Stimulated activated CD8-positive, alpha-beta memory T cell treated with anti-CD3 and anti-CD28 coated beads, Interleukin-4, amount 100 ng/mL, for 48 hours (primary cell): ENCODE measurements around the gene NDRG3.
"Not testable (repeated sequence)": the region's sequence is repeated elsewhere in the genome, so short reads cannot be mapped to it uniquely, and the experiment has no call there.

ENCODE experiments used
- DNase-seq: peaks from one replicate; pipeline ENCODE4 v3.0.0-alpha.2; 2020

Gene NDRG3

GRCh38 chr20:36758276-36758675, 12.4 kb upstream of the NDRG3 start:
- DNase-seq = no peak

- no peak for DNase-seq
These were observed 10.6 kb upstream of the NDRG3 start for GRCh38 chr20:36756496-36756895.

- DNase-seq = peak; percentile 36
These were observed 8.8 kb upstream of the NDRG3 start for GRCh38 chr20:36754656-36755222.

GRCh38 chr20:36752582-36752981, 6.7 kb upstream of the NDRG3 start:
- DNase-seq = no peak

DNA sequence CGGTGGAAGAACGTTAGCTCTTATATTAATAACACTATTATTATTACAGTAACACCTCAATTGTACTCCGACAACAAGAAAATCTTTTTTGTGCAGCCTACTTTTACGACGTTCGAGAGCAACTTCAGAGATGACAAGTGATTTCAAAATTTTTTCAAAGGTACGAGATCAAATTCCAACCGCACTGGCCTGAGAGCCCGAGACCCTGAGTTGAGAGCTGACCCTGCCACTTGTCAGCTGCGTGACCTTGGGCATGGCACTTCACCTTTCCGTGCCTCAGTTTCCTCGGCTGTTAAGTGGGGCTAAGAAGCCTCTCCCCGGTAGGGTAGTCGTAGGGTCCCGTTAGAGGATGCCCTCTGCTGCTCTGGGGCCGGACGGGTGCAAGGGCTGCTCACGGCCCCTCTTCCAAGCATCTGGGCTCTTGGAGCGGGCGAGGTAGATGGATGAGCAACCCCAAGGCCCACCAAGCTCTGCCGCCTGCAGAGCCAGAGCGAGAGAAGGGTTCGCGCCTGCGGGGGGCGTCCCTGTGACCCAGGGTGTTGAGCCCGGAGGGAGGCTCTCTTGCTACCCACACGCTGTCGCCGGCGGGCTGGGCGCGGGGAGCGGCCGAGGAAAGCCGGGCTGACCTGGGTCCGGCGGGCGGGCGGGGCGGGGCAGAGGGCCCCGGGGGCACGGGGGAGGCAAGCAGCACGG, 510 bp downstream of the NDRG3 start:
- no peak for DNase-seq

DNA sequence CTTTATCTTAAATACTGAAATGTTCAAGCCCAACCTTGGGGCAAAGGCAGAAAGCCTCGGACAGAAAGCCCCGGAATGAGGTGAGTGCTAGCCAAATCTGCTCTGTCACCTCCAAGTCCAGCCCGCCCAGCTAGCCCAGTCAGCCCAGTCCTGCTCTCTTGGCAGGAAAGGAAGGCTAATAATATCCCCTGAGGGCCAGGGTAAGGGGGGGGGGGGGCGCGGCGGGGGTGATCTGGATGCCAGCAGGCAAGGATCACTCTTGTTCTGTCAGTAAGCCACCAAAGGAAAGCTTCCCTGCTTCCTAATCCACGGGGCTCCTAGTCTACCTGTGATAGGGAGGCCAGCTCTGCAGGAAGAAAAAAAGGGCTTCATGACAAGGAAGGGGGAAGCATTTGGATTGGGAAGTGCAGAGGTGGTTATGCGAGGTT, 1.1 kb downstream of the NDRG3 start:
- DNase-seq = no peak

- DNase-seq = no peak
These were observed 1.6 kb downstream of the NDRG3 start for GRCh38 chr20:36744243-36744642.

GRCh38 chr20:36742558-36742957, 3.3 kb downstream of the NDRG3 start:
- DNase-seq = no peak

DNA sequence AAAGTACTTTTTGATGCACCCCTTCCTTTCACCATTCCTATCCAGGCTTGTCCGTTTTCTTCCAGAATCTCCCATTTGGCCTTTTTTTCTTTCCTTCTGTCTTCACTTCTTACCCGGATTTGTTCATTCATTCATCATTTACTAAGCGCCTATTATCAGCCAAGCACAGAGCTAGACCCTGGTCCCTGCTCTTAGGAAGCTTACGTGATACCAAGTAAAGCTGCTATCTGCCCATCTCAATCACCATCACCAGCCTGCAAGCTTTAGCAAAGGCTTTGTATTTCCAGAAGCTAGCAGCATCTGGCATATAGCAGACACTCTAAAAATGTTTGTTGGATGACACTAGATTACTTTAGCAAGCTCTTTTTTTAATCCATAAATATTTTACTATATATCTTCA, 4.8 kb downstream of the NDRG3 start:
- no peak for DNase-seq

DNA sequence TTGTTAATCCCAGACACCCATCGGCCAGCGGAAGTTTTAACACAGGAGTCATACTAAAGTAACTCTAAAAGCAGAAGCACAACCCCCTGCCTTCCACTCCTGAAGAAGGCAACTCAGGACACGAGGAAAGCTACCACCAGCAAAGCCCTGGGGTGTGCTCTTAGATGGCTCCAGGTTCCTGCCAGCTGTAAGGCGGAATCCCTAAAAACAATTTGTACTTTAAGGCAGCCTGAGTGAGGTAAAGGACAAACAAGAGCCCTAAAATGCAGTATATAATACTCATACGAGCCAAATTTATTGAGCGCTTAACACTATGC, 8.7 kb downstream of the NDRG3 start:
- no peak for DNase-seq

- DNase-seq = no peak
These were observed 9.3 kb downstream of the NDRG3 start for GRCh38 chr20:36736451-36737182.

- no peak for DNase-seq
These were observed 13.4 kb downstream of the NDRG3 start for GRCh38 chr20:36732456-36732855.

DNA sequence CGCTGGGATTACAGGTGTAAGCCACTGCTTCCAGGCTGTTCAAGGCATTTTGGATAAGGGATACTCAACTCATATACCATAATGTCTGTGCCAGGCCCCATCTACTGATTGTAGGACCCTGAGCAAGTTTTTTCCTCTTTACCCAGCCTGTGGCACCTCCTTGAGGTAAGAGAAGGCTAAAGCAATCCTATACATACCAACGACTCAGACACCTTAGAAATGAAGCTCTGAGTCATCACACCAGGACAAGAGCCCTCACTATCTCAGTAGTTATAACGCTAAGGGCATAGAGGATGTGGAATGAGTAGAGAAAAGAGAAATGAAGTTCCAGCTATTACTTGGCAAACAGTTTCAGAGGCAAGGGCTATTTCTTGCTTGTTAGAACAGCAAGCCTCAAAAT, 16.9 kb downstream of the NDRG3 start:
- DNase-seq = no peak

GRCh38 chr20:36726168-36726567, 19.7 kb downstream of the NDRG3 start:
- no peak for DNase-seq

GRCh38 chr20:36720510-36720909, 25.4 kb downstream of the NDRG3 start:
- DNase-seq = peak; percentile 30

GRCh38 chr20:36717657-36718056, 28.2 kb downstream of the NDRG3 start:
- DNase-seq = no peak

- no peak for DNase-seq
These were observed 28.9 kb downstream of the NDRG3 start for GRCh38 chr20:36717021-36717420.

- DNase-seq = no peak
These were observed 33.1 kb downstream of the NDRG3 start for GRCh38 chr20:36712775-36713174.

DNA sequence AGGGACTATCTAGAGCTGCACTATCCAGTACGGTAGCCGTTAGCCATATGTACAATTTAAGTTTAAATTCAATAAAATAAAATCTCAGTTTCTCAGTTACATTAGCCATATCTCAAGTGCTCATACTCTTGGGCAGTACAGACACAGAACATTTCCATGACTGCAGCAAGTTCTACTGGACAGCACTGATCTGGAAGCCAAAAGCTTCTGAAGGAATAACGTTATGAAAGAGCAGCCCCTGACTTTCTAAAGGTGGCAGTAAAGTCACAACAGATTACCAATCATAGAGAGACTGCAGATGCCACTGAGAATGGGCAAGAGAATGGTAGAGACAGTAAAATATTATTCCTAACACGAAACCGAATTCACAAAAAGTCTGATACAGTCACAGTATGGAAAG, 36.8 kb downstream of the NDRG3 start:
- no peak for DNase-seq

DNA sequence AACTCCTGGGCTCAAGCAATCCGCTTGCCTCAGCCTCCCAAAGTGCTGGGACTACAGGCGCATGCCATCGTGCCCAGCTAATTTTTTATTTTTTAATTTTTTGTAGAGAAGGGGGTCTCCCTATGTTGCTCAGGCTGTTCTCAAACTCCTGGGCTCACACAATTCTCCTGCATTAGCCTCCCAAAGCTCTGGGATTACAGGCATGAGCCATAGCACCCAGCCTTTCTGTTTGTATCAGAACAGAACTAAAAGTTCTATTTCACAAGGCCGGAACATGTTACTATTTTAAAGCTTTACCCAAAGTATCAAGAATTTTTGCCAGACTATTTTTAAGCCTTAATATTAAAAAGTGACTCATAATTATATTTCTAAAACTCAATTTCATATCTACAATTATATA, 42.4 kb downstream of the NDRG3 start:
- DNase-seq = no peak

DNA sequence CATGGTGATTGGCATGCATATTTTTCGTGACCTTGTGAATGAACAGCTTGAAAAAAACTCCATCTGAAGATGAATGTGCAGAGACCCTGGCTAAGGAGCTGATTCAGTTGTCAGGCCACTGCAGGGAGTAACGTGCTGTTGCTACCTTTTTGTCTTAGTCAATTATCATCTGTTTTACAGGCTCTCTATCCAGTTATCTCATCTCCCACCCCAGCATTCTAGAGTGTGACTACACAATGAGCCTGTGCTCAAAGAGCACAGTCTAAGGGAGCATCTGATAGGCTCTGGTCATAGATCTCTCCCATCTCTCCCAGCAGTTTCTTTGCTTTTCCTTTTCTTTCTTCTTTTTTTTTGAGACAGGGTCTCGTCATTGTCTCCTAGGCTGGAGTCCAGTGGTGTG, 45.5 kb downstream of the NDRG3 start:
- DNase-seq = no peak

- not testable (repeated sequence) for DNase-seq
These were observed 50.4 kb downstream of the NDRG3 start for GRCh38 chr20:36695467-36695866.

DNA sequence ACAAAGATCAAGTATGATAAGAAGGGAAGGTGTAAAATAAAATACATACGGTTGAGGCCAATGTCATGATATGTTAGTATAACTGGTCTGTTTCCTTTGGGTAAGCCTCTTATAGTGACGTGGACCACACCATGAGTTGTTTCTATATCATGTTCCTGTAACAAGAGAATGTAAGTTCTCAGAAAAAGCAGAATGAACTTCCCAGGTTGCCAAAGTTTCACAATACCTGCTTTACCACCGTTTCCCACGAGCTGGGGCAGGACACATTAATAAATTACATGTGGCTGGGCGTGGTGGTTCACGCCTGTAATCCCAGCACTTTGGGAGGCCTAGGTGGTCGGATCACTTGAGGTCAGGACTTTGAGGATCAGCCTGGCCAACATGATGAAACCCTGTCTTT, 57.3 kb downstream of the NDRG3 start:
- DNase-seq = no peak

DNA sequence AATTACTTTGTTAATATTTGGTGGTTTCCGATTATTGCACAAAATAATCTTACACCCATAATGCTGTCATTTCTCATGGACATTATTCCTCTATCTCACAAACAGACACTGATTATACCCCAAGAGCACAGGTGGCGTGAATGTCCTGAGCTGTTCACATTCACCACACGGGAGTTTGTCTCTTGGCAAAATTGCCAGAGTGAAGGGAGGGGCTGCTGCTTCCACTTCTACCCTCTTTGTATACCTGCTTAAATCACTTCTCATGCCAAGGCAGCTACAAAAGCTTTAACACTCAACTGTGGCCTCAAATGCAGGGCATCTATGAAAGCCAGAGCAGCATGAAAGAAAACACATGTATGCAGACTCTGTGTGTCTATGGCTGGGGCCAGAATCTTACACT, 58.0 kb downstream of the NDRG3 start:
- no peak for DNase-seq

GRCh38 chr20:36686944-36687343, 58.9 kb downstream of the NDRG3 start:
- DNase-seq = no peak
